Keratinocyte (primary cell): ENCODE results near the gene EVL. TPM values are rescaled to one million over a fixed set of nuclear protein-coding genes. Genes with fewer than 3 reads are reported as not detected.

Experiments
- DNase-seq: peaks from one replicate; pipeline ENCODE4 v3.0.0-alpha.2; 2011; ENCODE audit warnings: low read depth, missing footprints, low spot score
- FAIRE-seq: peaks from 2 replicates; lab custom pipeline; 2011; peaks lifted over from hg19 to GRCh38; lab: Jason Lieb, UNC
- H2AFZ ChIP-seq: 2 replicates; pipeline ENCODE4 v1.6.0; 2012; ENCODE audit warnings: low read length, control low read depth, inconsistent platforms; ENCODE audit not compliant: control insufficient read depth
- H3K27ac ChIP-seq: 2 replicates; pipeline ENCODE4 v1.5.1; 2011; ENCODE audit warnings: low read length; ENCODE audit not compliant: control insufficient read depth, insufficient read depth
- H3K27me3 ChIP-seq: 3 replicates; pipeline ENCODE4 v1.6.0; 2011; ENCODE audit warnings: low read length; ENCODE audit not compliant: control insufficient read depth, insufficient read depth; ENCODE audit errors: extremely low read depth
- H3K36me3 ChIP-seq, 2 experiments: 2 replicates in 1 of 2; 3 replicates in 1 of 2; pipeline ENCODE4 v1.5.1; 2011; ENCODE audit warnings: low read length in 2 of 2, mild to moderate bottlenecking in 1 of 2; ENCODE audit not compliant: control insufficient read depth in 2 of 2, insufficient read depth in 2 of 2; ENCODE audit errors: extremely low read depth in 1 of 2
- H3K4me1 ChIP-seq: 3 replicates; pipeline ENCODE4 v1.5.1; 2011; ENCODE audit warnings: low read length; ENCODE audit not compliant: control insufficient read depth, insufficient read depth; ENCODE audit errors: extremely low read depth
- H3K4me2 ChIP-seq: 3 replicates; pipeline ENCODE4 v1.6.0; 2011; ENCODE audit warnings: low read depth, low read length; ENCODE audit not compliant: control insufficient read depth, insufficient read depth; ENCODE audit errors: extremely low read depth
- H3K4me3 ChIP-seq, 3 experiments: fragments of 200-600 bp in 1 of 3; sonication (generic) in 1 of 3; 2 replicates in 2 of 3; 3 replicates in 1 of 3; pipeline ENCODE4 v1.5.1; 2011 to 2016; ENCODE audit warnings: low read length in 3 of 3, mild to moderate bottlenecking in 3 of 3, control low read depth in 2 of 3, inconsistent platforms in 1 of 3, low read depth in 1 of 3, mixed read lengths in 1 of 3, mixed run types in 1 of 3, moderate library complexity in 1 of 3; ENCODE audit not compliant: control insufficient read depth in 2 of 3, insufficient read depth in 2 of 3; ENCODE audit errors: extremely low read depth in 1 of 3
- H3K79me2 ChIP-seq: 2 replicates; pipeline ENCODE4 v1.6.0; 2012; ENCODE audit warnings: low read length; ENCODE audit not compliant: control insufficient read depth, insufficient read depth
- H3K9ac ChIP-seq: 3 replicates; pipeline ENCODE4 v1.6.0; 2011; ENCODE audit warnings: low read length; ENCODE audit not compliant: control insufficient read depth, insufficient read depth; ENCODE audit errors: extremely low read depth
- H3K9me1 ChIP-seq: 3 replicates; pipeline ENCODE4 v1.6.0; 2011; ENCODE audit warnings: low read length; ENCODE audit not compliant: control insufficient read depth, insufficient read depth; ENCODE audit errors: extremely low read depth
- H3K9me3 ChIP-seq: 2 replicates; pipeline ENCODE4 v1.5.1; 2012; ENCODE audit warnings: low read depth, low read length; ENCODE audit not compliant: control insufficient read depth
- H4K20me1 ChIP-seq: 3 replicates; pipeline ENCODE4 v1.6.0; 2011; ENCODE audit warnings: low read length; ENCODE audit not compliant: control insufficient read depth, insufficient read depth; ENCODE audit errors: extremely low read depth
- EZH2 ChIP-seq: IDR thresholded peaks from one replicate; pipeline ENCODE4 v1.6.1; 2012; ENCODE audit warnings: inconsistent platforms, mild to moderate bottlenecking, low read length, moderate library complexity
- dilution Hi-C: fragments of 300-500 bp; cut with MboI; formaldehyde crosslinking; loops from one replicate; pipeline ENCODE4 v1.7.0; 2020; ENCODE audit warnings: low sequenced_read_pairs; ENCODE audit not compliant: extremely low pct_ligation_motif_present
- polyA plus RNA-seq, 5 experiments: library from polyadenylated mRNA; depleted of rRNA in 3 of 5; stranded (reverse) in 3 of 5; stranded (forward) in 1 of 5; unstranded in 1 of 5; fragments of >200 nt; gene quantifications; 1 replicate in 1 of 5; 2 replicates in 3 of 5; 3 replicates in 1 of 5; pipeline versions ENCODE4 v1.2.1 to v1.2.3, GENCODE V29; 2011 to 2012; ENCODE audit warnings: missing spikeins in 2 of 5, low read depth in 1 of 5, low replicate concordance in 1 of 5
- TF ChIP-seq, protein P1 (sequence below), 3 experiments: IDR thresholded peaks in 1 of 3; conservative IDR thresholded peaks in 1 of 3; optimal IDR thresholded peaks in 1 of 3; 2 replicates in 2 of 3; 3 replicates in 1 of 3; pipeline versions ENCODE3 to v1.5.1; 2011; ENCODE audit warnings: low read length in 3 of 3, mild to moderate bottlenecking in 3 of 3, moderate library complexity in 2 of 3, control low read depth in 1 of 3, inconsistent platforms in 1 of 3; ENCODE audit not compliant: insufficient read depth in 2 of 3; ENCODE audit errors: extremely low read depth in 1 of 3

Gene EVL
- polyA plus RNA-seq, 1 donor (not counting 4 experiments of a cell fraction or from before 2014, with no cell fraction given), result 12.0 TPM

DNA sequence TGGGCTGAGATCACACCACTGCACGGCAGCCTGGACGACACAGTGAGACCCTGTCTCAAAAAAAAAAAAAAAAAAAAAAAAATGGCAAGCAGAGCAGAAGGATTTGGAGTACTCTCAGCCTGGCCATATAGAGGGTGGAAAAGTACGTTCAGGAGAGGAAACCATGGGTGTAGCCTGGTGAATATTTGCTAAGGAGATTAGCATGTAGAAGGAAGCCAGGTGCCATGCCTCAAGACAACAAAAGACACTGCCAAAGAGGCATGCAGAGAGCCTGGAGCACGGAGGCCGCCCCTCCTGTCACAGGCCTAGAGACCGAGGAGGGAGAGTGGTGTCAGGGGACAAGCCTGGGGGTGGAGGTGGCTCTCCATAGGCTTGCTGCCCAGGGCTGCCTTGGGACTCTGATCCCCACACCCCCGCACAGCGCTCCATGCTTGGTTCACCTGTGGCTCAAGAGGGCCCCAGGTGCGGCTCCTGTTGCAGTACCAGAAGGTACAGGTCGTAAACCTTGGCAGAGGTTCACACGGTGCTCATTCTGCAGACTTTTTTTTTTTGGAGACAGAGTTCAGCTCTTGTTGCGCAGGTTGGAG, 122.1 kb downstream of the EVL start:
- Histone ChIP-seq H3K4me3 (no peak overlapping the region), H3K79me2 (no peaks in the 10 kb centered on the region), H3K4me2 (no peak overlapping the region), H2AFZ (no peak overlapping the region), H3K27ac (no peak overlapping the region), H4K20me1 (no peaks in the 10 kb centered on the region), H3K27me3 (no peaks in the 10 kb centered on the region), H3K9me3 (no peaks in the 10 kb centered on the region), H3K9ac (no peak overlapping the region), H3K4me1 (peaks cover 3% of the 10 kb centered on the region), H3K9me1 (no peaks in the 10 kb centered on the region), H3K36me3 (no peaks in the 10 kb centered on the region)
- DNase-seq (no peak), FAIRE-seq (no peak)
- TF ChIP-seq, protein P1, sequence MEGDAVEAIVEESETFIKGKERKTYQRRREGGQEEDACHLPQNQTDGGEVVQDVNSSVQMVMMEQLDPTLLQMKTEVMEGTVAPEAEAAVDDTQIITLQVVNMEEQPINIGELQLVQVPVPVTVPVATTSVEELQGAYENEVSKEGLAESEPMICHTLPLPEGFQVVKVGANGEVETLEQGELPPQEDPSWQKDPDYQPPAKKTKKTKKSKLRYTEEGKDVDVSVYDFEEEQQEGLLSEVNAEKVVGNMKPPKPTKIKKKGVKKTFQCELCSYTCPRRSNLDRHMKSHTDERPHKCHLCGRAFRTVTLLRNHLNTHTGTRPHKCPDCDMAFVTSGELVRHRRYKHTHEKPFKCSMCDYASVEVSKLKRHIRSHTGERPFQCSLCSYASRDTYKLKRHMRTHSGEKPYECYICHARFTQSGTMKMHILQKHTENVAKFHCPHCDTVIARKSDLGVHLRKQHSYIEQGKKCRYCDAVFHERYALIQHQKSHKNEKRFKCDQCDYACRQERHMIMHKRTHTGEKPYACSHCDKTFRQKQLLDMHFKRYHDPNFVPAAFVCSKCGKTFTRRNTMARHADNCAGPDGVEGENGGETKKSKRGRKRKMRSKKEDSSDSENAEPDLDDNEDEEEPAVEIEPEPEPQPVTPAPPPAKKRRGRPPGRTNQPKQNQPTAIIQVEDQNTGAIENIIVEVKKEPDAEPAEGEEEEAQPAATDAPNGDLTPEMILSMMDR (optimal IDR thresholded peaks at IDR 0.05 in 1 of 3, IDR thresholded peaks at IDR 0.05 in 1 of 3, conservative IDR thresholded peaks at IDR 0.05 in 1 of 3; ENCODE audit: extremely low read depth in 1 of 3, insufficient read depth in 2 of 3, low read length in 3 of 3), result no peak
- no peak for TF ChIP-seq EZH2
- dilution Hi-C loops, result no loop called here

DNA sequence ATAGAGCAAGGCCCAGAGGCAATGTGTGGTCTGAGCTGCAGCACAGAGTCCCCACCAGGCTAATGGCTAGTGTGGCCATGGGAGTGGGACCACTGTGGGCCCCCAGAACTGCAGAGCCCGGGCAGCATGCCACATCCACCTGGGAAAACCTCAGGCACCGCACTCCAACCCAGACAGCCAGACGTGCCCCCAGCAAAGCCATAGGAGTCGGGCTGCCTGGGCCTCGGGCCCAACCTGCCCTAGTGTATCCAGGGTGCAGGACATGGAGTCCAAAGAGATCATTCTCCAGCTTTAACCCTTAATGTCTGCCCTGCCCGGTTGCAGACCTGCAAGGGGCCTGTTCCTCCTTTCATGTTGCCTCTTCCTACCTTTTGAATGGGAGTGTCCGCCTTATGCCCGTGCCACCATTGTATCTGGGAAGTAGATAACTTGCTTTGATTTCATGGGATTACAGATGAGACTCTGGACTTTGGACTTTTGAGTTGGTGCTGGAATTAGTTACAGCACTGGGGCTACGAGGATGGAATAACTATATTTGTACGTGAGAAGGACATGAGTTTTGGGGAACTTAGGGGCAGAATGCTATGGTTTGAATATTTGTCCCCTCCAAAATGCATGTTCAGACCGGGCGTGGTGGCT, 123.3 kb downstream of the EVL start:
- no peaks in the 10 kb centered on the region for H4K20me1 ChIP-seq
- no peaks in the 10 kb centered on the region for H3K27me3 ChIP-seq
- dilution Hi-C loops, result no loop called here
- H3K36me3 ChIP-seq, result no peaks in the 10 kb centered on the region
- no peak overlapping the region for H3K4me3 ChIP-seq
- peaks cover 11% of the 10 kb centered on the region for H3K4me1 ChIP-seq
- H3K79me2 ChIP-seq, result no peaks in the 10 kb centered on the region
- H3K4me2 ChIP-seq, result no peak overlapping the region
- no peak for TF ChIP-seq EZH2
- TF ChIP-seq, protein P1 (optimal IDR thresholded peaks at IDR 0.05 in 1 of 3, IDR thresholded peaks at IDR 0.05 in 1 of 3, conservative IDR thresholded peaks at IDR 0.05 in 1 of 3; ENCODE audit: extremely low read depth in 1 of 3, insufficient read depth in 2 of 3, low read length in 3 of 3), result no peak
- H3K9me3 ChIP-seq, result no peaks in the 10 kb centered on the region
- DNase-seq (no peak), FAIRE-seq (no peak)
- no peak overlapping the region for H3K27ac ChIP-seq
- no peaks in the 10 kb centered on the region for H3K9me1 ChIP-seq
- H3K9ac ChIP-seq, result no peak overlapping the region
- no peak overlapping the region for H2AFZ ChIP-seq
